ENCODE results near the gene METAP1D. TPM values are rescaled to one million over a fixed set of nuclear protein-coding genes. Genes with fewer than 3 reads are reported as not detected.

METAP1D gene
- total RNA-seq: 4.4 and 8.3 TPM in 2 replicates

GRCh38 chr2:171999604-172000469, at the start of gene METAP1D:
Gene METAP1D (plus strand): TSS chr2:171999953. CDS start chr2:171999970, 17 bp downstream.

GRCh38 chr2:172085460-172086159, 85.9 kb downstream of the METAP1D start, which contains the start of gene DLX1:
Gene DLX1 (plus strand): TSS chr2:172085507. CDS start chr2:172085678, 171 bp downstream.

GRCh38 chr2:172102391-172103359, 102.9 kb downstream of the METAP1D start, which contains the start of gene DLX2:
Gene DLX2 (minus strand): TSS chr2:172102900. CDS start chr2:172102538, 362 bp downstream.

Other genes with a start within 250 kb of the METAP1D start
- 9.9 and 19.1 TPM in 2 replicates for gene SLC25A12, start 105.7 kb upstream of the METAP1D start, total RNA-seq
- gene HAT1, start 77.5 kb upstream of the METAP1D start, total RNA-seq: 32.2 and 43.7 TPM in 2 replicates
- gene DLX1, start 85.6 kb downstream of the METAP1D start, total RNA-seq: 0.14 and 0.68 TPM in 2 replicates
- 0.28 and 0.34 TPM in 2 replicates for gene DLX2, start 102.9 kb downstream of the METAP1D start, total RNA-seq